Measurements from ENCODE around the gene SCUBE1.

The SCUBE1 gene

GRCh38 chr22:43333156-43333555 is 10.0 kb downstream of the SCUBE1 start:
- peaks cover 0 to 3% of the 10 kb centered on the region in 2 experiments for H3K4me1 ChIP-seq (ENCODE audit: control insufficient read depth in 1 of 2, insufficient read depth in 2 of 2, low read length in 2 of 2)
- no peak overlapping the region for H4K91ac ChIP-seq (ENCODE audit: low read depth, low read length)
- no peaks in the 10 kb centered on the region for H3K9me3 ChIP-seq (ENCODE audit: insufficient read depth, low read depth, low read length)
- no peak for DNase-seq
- H3K4ac ChIP-seq (ENCODE audit: low read depth, low read length) = no peak overlapping the region
- no peak overlapping the region for H2BK120ac ChIP-seq (ENCODE audit: insufficient read depth, low read length, poor library complexity)
- H3K36me3 ChIP-seq (ENCODE audit: control insufficient read depth in 1 of 2, insufficient read depth in 2 of 2, low read length in 2 of 2) = no peaks in the 10 kb centered on the region
- no peak overlapping the region for H2BK5ac ChIP-seq (ENCODE audit: low read depth, low read length, poor library complexity)
- no CpG with 5 or more reads among the region's 5 CpGs for WGBS (ENCODE audit: extremely low coverage, insufficient coverage, insufficient read length)
- no peak overlapping the region for H3K14ac ChIP-seq (ENCODE audit: low read length)
- H3K23ac ChIP-seq (ENCODE audit: low read length) = no peak overlapping the region
- H3K9ac ChIP-seq (ENCODE audit: low read length) = no peak overlapping the region
- H2AK5ac ChIP-seq (ENCODE audit: low read length) = no peak overlapping the region
- no peak overlapping the region for H3K27ac ChIP-seq (ENCODE audit: low read depth, low read length)
- H4K8ac ChIP-seq (ENCODE audit: low read depth, low read length) = no peak overlapping the region
- no peak overlapping the region for H4K12ac ChIP-seq (ENCODE audit: low read depth, low read length)
- H3K18ac ChIP-seq (ENCODE audit: low read length) = no peak overlapping the region
- H3K4me2 ChIP-seq (ENCODE audit: low read length) = no peak overlapping the region
- no peak overlapping the region for H2BK12ac ChIP-seq (ENCODE audit: low read length)
- no peaks in the 10 kb centered on the region for H3K79me2 ChIP-seq (ENCODE audit: control insufficient read depth, insufficient read depth, low read length, poor library complexity)
- H3K27me3 ChIP-seq (ENCODE audit: insufficient read depth, low read length) = no peaks in the 10 kb centered on the region
- H3K4me3 ChIP-seq (ENCODE audit: low read depth, low read length) = no peak overlapping the region
- H2AFZ ChIP-seq (ENCODE audit: insufficient read depth, low read length, poor library complexity) = no peak overlapping the region
- no peaks in the 10 kb centered on the region for H3K79me1 ChIP-seq (ENCODE audit: low read length)

DNA sequence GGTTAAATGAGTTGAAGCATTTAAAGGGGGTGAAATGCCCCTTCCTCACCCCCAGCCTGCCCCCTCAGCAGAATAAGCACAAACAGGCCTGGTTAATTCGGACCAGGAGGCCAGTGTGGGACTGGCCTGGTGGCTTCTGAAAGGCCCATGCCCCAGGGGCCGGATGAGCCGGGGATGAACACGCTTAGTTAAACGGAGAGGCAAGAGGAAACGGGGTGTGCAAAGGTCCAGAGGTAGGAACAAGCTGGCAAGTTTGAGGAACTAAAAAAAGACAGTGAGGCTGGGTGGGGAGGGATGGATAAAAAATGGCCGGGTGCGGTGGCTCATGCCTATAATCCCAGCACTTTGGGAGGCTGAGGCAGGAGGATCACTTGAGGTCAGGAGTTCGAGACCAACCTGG is 11.5 kb downstream of the SCUBE1 start:
- H3K4me3 ChIP-seq (ENCODE audit: low read depth, low read length) = no peak overlapping the region
- H3K79me2 ChIP-seq (ENCODE audit: control insufficient read depth, insufficient read depth, low read length, poor library complexity) = no peaks in the 10 kb centered on the region
- no peak overlapping the region for H2AFZ ChIP-seq (ENCODE audit: insufficient read depth, low read length, poor library complexity)
- no CpG with 5 or more reads among the region's 9 CpGs for WGBS (ENCODE audit: extremely low coverage, insufficient coverage, insufficient read length)
- no peak overlapping the region for H3K4me2 ChIP-seq (ENCODE audit: low read length)
- no peak overlapping the region for H3K23ac ChIP-seq (ENCODE audit: low read length)
- H2BK5ac ChIP-seq (ENCODE audit: low read depth, low read length, poor library complexity) = no peak overlapping the region
- H2BK120ac ChIP-seq (ENCODE audit: insufficient read depth, low read length, poor library complexity) = no peak overlapping the region
- no peaks in the 10 kb centered on the region for H3K36me3 ChIP-seq (ENCODE audit: control insufficient read depth in 1 of 2, insufficient read depth in 2 of 2, low read length in 2 of 2)
- H3K4ac ChIP-seq (ENCODE audit: low read depth, low read length) = no peak overlapping the region
- H2AK5ac ChIP-seq (ENCODE audit: low read length) = no peak overlapping the region
- no peak overlapping the region for H3K27ac ChIP-seq (ENCODE audit: low read depth, low read length)
- H4K8ac ChIP-seq (ENCODE audit: low read depth, low read length) = no peak overlapping the region
- H3K14ac ChIP-seq (ENCODE audit: low read length) = no peak overlapping the region
- H4K91ac ChIP-seq (ENCODE audit: low read depth, low read length) = no peak overlapping the region
- no peak overlapping the region for H3K18ac ChIP-seq (ENCODE audit: low read length)
- no peak overlapping the region for H3K9ac ChIP-seq (ENCODE audit: low read length)
- no peaks in the 10 kb centered on the region for H3K27me3 ChIP-seq (ENCODE audit: insufficient read depth, low read length)
- no peaks in the 10 kb centered on the region for H3K9me3 ChIP-seq (ENCODE audit: insufficient read depth, low read depth, low read length)
- no peaks in the 10 kb centered on the region for H3K79me1 ChIP-seq (ENCODE audit: low read length)
- no peak overlapping the region for H4K12ac ChIP-seq (ENCODE audit: low read depth, low read length)
- no peak for DNase-seq
- H2BK12ac ChIP-seq (ENCODE audit: low read length) = no peak overlapping the region
- peaks cover 0 to 3% of the 10 kb centered on the region in 2 experiments for H3K4me1 ChIP-seq (ENCODE audit: control insufficient read depth in 1 of 2, insufficient read depth in 2 of 2, low read length in 2 of 2)

DNA sequence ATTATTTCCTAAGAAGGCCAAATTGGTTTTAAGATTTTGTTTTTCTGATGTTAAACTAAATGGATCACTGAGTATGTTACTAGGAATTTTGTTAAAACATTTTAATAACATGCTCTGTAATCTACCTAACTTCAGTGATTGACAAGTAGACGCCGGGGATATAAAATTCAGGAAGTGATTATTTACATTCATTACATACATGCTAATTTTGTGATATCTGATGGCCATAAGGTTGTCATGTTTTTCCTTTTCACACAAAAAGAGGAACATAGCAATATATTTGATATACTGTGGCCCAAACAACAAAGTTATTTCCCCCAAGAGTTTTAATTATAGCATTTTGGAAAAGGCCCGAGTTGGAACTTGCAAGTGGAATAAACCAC is 12.1 kb downstream of the SCUBE1 start:
- no peaks in the 10 kb centered on the region for H3K79me1 ChIP-seq (ENCODE audit: low read length)
- no peaks in the 10 kb centered on the region for H3K36me3 ChIP-seq (ENCODE audit: control insufficient read depth in 1 of 2, insufficient read depth in 2 of 2, low read length in 2 of 2)
- H3K79me2 ChIP-seq (ENCODE audit: control insufficient read depth, insufficient read depth, low read length, poor library complexity) = no peaks in the 10 kb centered on the region
- H2AFZ ChIP-seq (ENCODE audit: insufficient read depth, low read length, poor library complexity) = no peak overlapping the region
- no peaks in the 10 kb centered on the region for H3K27me3 ChIP-seq (ENCODE audit: insufficient read depth, low read length)
- DNase-seq = no peak
- no peak overlapping the region for H2BK120ac ChIP-seq (ENCODE audit: insufficient read depth, low read length, poor library complexity)
- H4K12ac ChIP-seq (ENCODE audit: low read depth, low read length) = no peak overlapping the region
- H3K23ac ChIP-seq (ENCODE audit: low read length) = no peak overlapping the region
- WGBS (ENCODE audit: extremely low coverage, insufficient coverage, insufficient read length) = no CpG with 5 or more reads among the region's 3 CpGs
- no peak overlapping the region for H2BK12ac ChIP-seq (ENCODE audit: low read length)
- H3K4me2 ChIP-seq (ENCODE audit: low read length) = no peak overlapping the region
- H4K8ac ChIP-seq (ENCODE audit: low read depth, low read length) = no peak overlapping the region
- no peak overlapping the region for H3K4ac ChIP-seq (ENCODE audit: low read depth, low read length)
- H3K27ac ChIP-seq (ENCODE audit: low read depth, low read length) = no peak overlapping the region
- no peak overlapping the region for H3K9ac ChIP-seq (ENCODE audit: low read length)
- no peak overlapping the region for H3K4me3 ChIP-seq (ENCODE audit: low read depth, low read length)
- no peak overlapping the region for H2BK5ac ChIP-seq (ENCODE audit: low read depth, low read length, poor library complexity)
- no peak overlapping the region for H3K18ac ChIP-seq (ENCODE audit: low read length)
- no peak overlapping the region for H4K91ac ChIP-seq (ENCODE audit: low read depth, low read length)
- H3K9me3 ChIP-seq (ENCODE audit: insufficient read depth, low read depth, low read length) = no peaks in the 10 kb centered on the region
- no peak overlapping the region for H3K14ac ChIP-seq (ENCODE audit: low read length)
- peaks cover 0 to 3% of the 10 kb centered on the region in 2 experiments for H3K4me1 ChIP-seq (ENCODE audit: control insufficient read depth in 1 of 2, insufficient read depth in 2 of 2, low read length in 2 of 2)
- no peak overlapping the region for H2AK5ac ChIP-seq (ENCODE audit: low read length)

GRCh38 chr22:43330178-43331068 is 12.7 kb downstream of the SCUBE1 start:
- Histone ChIP-seq H3K23ac (ENCODE audit: low read length) (no peak overlapping the region), H4K91ac (ENCODE audit: low read depth, low read length) (no peak overlapping the region), H3K27ac (ENCODE audit: low read depth, low read length) (no peak overlapping the region), H2BK120ac (ENCODE audit: insufficient read depth, low read length, poor library complexity) (no peak overlapping the region), H4K12ac (ENCODE audit: low read depth, low read length) (no peak overlapping the region), H3K79me1 (ENCODE audit: low read length) (no peaks in the 10 kb centered on the region), H4K8ac (ENCODE audit: low read depth, low read length) (no peak overlapping the region), H3K27me3 (ENCODE audit: insufficient read depth, low read length) (no peaks in the 10 kb centered on the region), H2AK5ac (ENCODE audit: low read length) (no peak overlapping the region), H3K4ac (ENCODE audit: low read depth, low read length) (no peak overlapping the region), H3K4me1 (ENCODE audit: control insufficient read depth in 1 of 2, insufficient read depth in 2 of 2, low read length in 2 of 2) (peaks cover 0 to 3% of the 10 kb centered on the region in 2 experiments), H3K4me2 (ENCODE audit: low read length) (no peak overlapping the region), H3K9me3 (ENCODE audit: insufficient read depth, low read depth, low read length) (no peaks in the 10 kb centered on the region), H3K36me3 (ENCODE audit: control insufficient read depth in 1 of 2, insufficient read depth in 2 of 2, low read length in 2 of 2) (no peaks in the 10 kb centered on the region), H3K18ac (ENCODE audit: low read length) (no peak overlapping the region), H3K14ac (ENCODE audit: low read length) (no peak overlapping the region), H3K79me2 (ENCODE audit: control insufficient read depth, insufficient read depth, low read length, poor library complexity) (no peaks in the 10 kb centered on the region), H3K9ac (ENCODE audit: low read length) (no peak overlapping the region), H3K4me3 (ENCODE audit: low read depth, low read length) (no peak overlapping the region), H2AFZ (ENCODE audit: insufficient read depth, low read length, poor library complexity) (no peak overlapping the region), H2BK12ac (ENCODE audit: low read length) (no peak overlapping the region), H2BK5ac (ENCODE audit: low read depth, low read length, poor library complexity) (no peak overlapping the region)
- no CpG with 5 or more reads among the region's 7 CpGs for WGBS (ENCODE audit: extremely low coverage, insufficient coverage, insufficient read length)
- no peak for DNase-seq
